ENCODE results near the gene DSEL. TPM values are rescaled to one million over a fixed set of nuclear protein-coding genes. Genes with fewer than 3 reads are reported as not detected.

DSEL gene
- total and polyA plus RNA-seq, 2 of the 4 experiments (the other 2 are of a cell fraction): 16.8 to 100 TPM

- Histone ChIP-seq H3K27me3 (ENCODE audit: control insufficient read depth, insufficient read depth, low read length) (no peaks in the 10 kb centered on the region), H2BK120ac (ENCODE audit: low read depth, low read length) (no peak overlapping the region), H3K79me1 (ENCODE audit: low read depth in 1 of 2, low read length in 2 of 2) (no peaks in the 10 kb centered on the region), H4K91ac (ENCODE audit: insufficient read depth, low read depth, low read length) (no peak overlapping the region), H2AK9ac (replicated peaks; ENCODE audit: low read depth, low read length, poor library complexity) (peak overlapping the region; percentile 10), H4K5ac (ENCODE audit: low read depth, low read length) (no peak overlapping the region), H3K18ac (ENCODE audit: low read depth, low read length) (no peak overlapping the region), H2AK5ac (ENCODE audit: low read depth, low read length) (no peak overlapping the region), H3K9me3 (ENCODE audit: control insufficient read depth, insufficient read depth, low read length) (no peaks in the 10 kb centered on the region), H4K8ac (ENCODE audit: low read depth in 2 of 2, low read length in 2 of 2) (no peak overlapping the region), H3K9ac (ENCODE audit: low read depth, low read length) (no peak overlapping the region), H4K20me1 (ENCODE audit: insufficient read depth, low read length) (no peaks in the 10 kb centered on the region), H3K36me3 (ENCODE audit: control insufficient read depth, insufficient read depth, low read length) (no peaks in the 10 kb centered on the region), H3K56ac (ENCODE audit: extremely low read depth, insufficient read depth, low read length) (no peak overlapping the region), H3K4ac (ENCODE audit: low read depth, low read length) (no peak overlapping the region), H3K9me1 (ENCODE audit: insufficient read depth, low read length) (no peaks in the 10 kb centered on the region), H3K14ac (replicated peaks; ENCODE audit: low read depth, low read length) (no peak overlapping the region), H2BK15ac (ENCODE audit: low read depth, low read length) (no peak overlapping the region), H2AFZ (replicated peaks; ENCODE audit: low read length, poor library complexity) (no peak overlapping the region), H3K23ac (ENCODE audit: low read depth, low read length) (no peak overlapping the region), H2BK5ac (ENCODE audit: low read depth, low read length, poor library complexity, severe bottlenecking) (no peak overlapping the region), H3K4me2 (ENCODE audit: low read depth, low read length) (no peak overlapping the region), H3K4me1 (ENCODE audit: control insufficient read depth, insufficient read depth, low read length) (no peaks in the 10 kb centered on the region), H3K27ac (ENCODE audit: insufficient read depth, low read length) (no peak overlapping the region), H3K4me3 (ENCODE audit: insufficient read depth, low read depth, low read length) (no peak overlapping the region), H2BK20ac (ENCODE audit: low read depth, low read length) (no peak overlapping the region)
- in situ Hi-C loops (cut with MboI; ENCODE audit: low sequenced_read_pairs): no loop called here
- WGBS, 2 experiments (ENCODE audit: extremely low coverage in 2 of 2, insufficient read length in 1 of 2): no CpG with 5 or more reads among the region's 1 CpG
- DNase-seq: no peak
- dilution Hi-C loops (cut with HindIII; ENCODE audit: low sequenced_read_pairs, unreplicated experiment): no loop called here
- intact Hi-C loops (cut with micrococcal nuclease): no loop called here
- no peak for ATAC-seq (ENCODE audit: low read depth)
- no TSS peak for BruUV-seq (replicated peaks)
- TF ChIP-seq ELK1 (IDR thresholded peaks at IDR 0.05; ENCODE audit: borderline replicate concordance, low read depth, low read length) (no peak), FOS (IDR thresholded peaks at IDR 0.05; ENCODE audit: low read depth, low read length) (no peak), MXI1 (IDR thresholded peaks at IDR 0.05; ENCODE audit: borderline replicate concordance, low read depth, low read length) (no peak), RCOR1 (IDR thresholded peaks at IDR 0.05; ENCODE audit: insufficient replicate concordance, low read length) (no peak), MAZ (IDR thresholded peaks at IDR 0.05; ENCODE audit: borderline replicate concordance, low read depth, low read length) (no peak), POLR2A (IDR thresholded peaks at IDR 0.05; ENCODE audit: low read depth, low read length) (no peak)
- CTCF ChIA-PET: no interaction called here
- POLR2A ChIA-PET (ENCODE audit: unreplicated experiment): no interaction called here
Observed at GRCh38 chr18:67464499-67464898, 52.0 kb downstream of the DSEL start.

Data from IMR-90 (cell line).